ENCODE results near the gene CNOT10.
"Not testable (repeated sequence)": the region's sequence is repeated elsewhere in the genome, so short reads cannot be mapped to it uniquely, and the experiment has no call there.

Gene CNOT10

GRCh38 chr3:32667072-32667582 is 17.9 kb upstream of the CNOT10 start:
- no peak overlapping the region for H3K14ac ChIP-seq (ENCODE audit: low read length)
- no peak overlapping the region for H2AK5ac ChIP-seq (ENCODE audit: low read depth, low read length)
- H3K9ac ChIP-seq (ENCODE audit: low read depth, low read length, poor library complexity) = no peak overlapping the region
- H3K4me3 ChIP-seq (ENCODE audit: low read length in 2 of 2) = no peak overlapping the region
- no CpG with 5 or more reads among the region's 3 CpGs for WGBS, 2 donors (ENCODE audit: extremely low coverage in 2 of 2, insufficient read length in 2 of 2, insufficient replicate concordance in 1 of 2)
- no peak overlapping the region for H2BK120ac ChIP-seq (ENCODE audit: low read depth, low read length)
- H3K9me3 ChIP-seq (replicated peaks in 1 of 2; ENCODE audit: control insufficient read depth in 2 of 2, insufficient read depth in 1 of 2, low read depth in 1 of 2, low read length in 2 of 2) = peaks cover 0 to 4% of the 10 kb centered on the region in 2 donors
- no peak overlapping the region for H3K23ac ChIP-seq (ENCODE audit: low read depth, low read length, poor library complexity)
- H2BK5ac ChIP-seq (ENCODE audit: low read length) = no peak overlapping the region
- H4K91ac ChIP-seq (ENCODE audit: low read depth, low read length, poor library complexity) = no peak overlapping the region
- H3K79me1 ChIP-seq (ENCODE audit: low read depth, low read length) = no peaks in the 10 kb centered on the region
- H3K4ac ChIP-seq (ENCODE audit: low read length) = no peak overlapping the region
- H3K27me3 ChIP-seq (ENCODE audit: control insufficient read depth in 3 of 3, insufficient read depth in 3 of 3, low read depth in 1 of 3, low read length in 3 of 3) = no peaks in the 10 kb centered on the region
- H3K18ac ChIP-seq (ENCODE audit: low read length) = no peak overlapping the region
- H3K36me3 ChIP-seq (replicated peaks in 1 of 2; ENCODE audit: control insufficient read depth in 2 of 2, insufficient read depth in 2 of 2, low read length in 2 of 2) = no peaks in the 10 kb centered on the region
- no peak overlapping the region for H2BK15ac ChIP-seq (ENCODE audit: low read length)
- no peak overlapping the region for H2BK12ac ChIP-seq (ENCODE audit: low read length)
- no peaks in the 10 kb centered on the region for H3K4me1 ChIP-seq (ENCODE audit: control insufficient read depth in 2 of 2, insufficient read depth in 1 of 2, low read depth in 1 of 2, low read length in 2 of 2)
- no peak overlapping the region for H3K27ac ChIP-seq (replicated peaks; ENCODE audit: low read length)
- H4K8ac ChIP-seq (ENCODE audit: low read depth, low read length) = no peak overlapping the region
- H2AFZ ChIP-seq (ENCODE audit: low read length) = no peak overlapping the region
- no peak overlapping the region for H3K4me2 ChIP-seq (ENCODE audit: insufficient read depth, low read length, poor library complexity, severe bottlenecking)
- no peak for DNase-seq (ENCODE audit: low spot score)

- H3K23ac ChIP-seq (ENCODE audit: low read depth, low read length, poor library complexity); H4K8ac ChIP-seq (ENCODE audit: low read depth, low read length); H3K14ac ChIP-seq (ENCODE audit: low read length); H3K27me3 ChIP-seq (ENCODE audit: control insufficient read depth in 3 of 3, insufficient read depth in 3 of 3, low read depth in 1 of 3, low read length in 3 of 3); H2BK12ac ChIP-seq (ENCODE audit: low read length); H3K4me3 ChIP-seq (ENCODE audit: low read length in 2 of 2); H2BK15ac ChIP-seq (ENCODE audit: low read length); H3K4me1 ChIP-seq (ENCODE audit: control insufficient read depth in 2 of 2, insufficient read depth in 1 of 2, low read depth in 1 of 2, low read length in 2 of 2); H2AFZ ChIP-seq (ENCODE audit: low read length); H2AK5ac ChIP-seq (ENCODE audit: low read depth, low read length); H3K18ac ChIP-seq (ENCODE audit: low read length); H2BK120ac ChIP-seq (ENCODE audit: low read depth, low read length); H3K4me2 ChIP-seq (ENCODE audit: insufficient read depth, low read length, poor library complexity, severe bottlenecking); DNase-seq (ENCODE audit: low spot score); H3K9me3 ChIP-seq (replicated peaks in 1 of 2; ENCODE audit: control insufficient read depth in 2 of 2, insufficient read depth in 1 of 2, low read depth in 1 of 2, low read length in 2 of 2); H4K91ac ChIP-seq (ENCODE audit: low read depth, low read length, poor library complexity); H3K4ac ChIP-seq (ENCODE audit: low read length); H3K27ac ChIP-seq (replicated peaks; ENCODE audit: low read length); H3K9ac ChIP-seq (ENCODE audit: low read depth, low read length, poor library complexity); H3K36me3 ChIP-seq (replicated peaks in 1 of 2; ENCODE audit: control insufficient read depth in 2 of 2, insufficient read depth in 2 of 2, low read length in 2 of 2); H3K79me1 ChIP-seq (ENCODE audit: low read depth, low read length); H2BK5ac ChIP-seq (ENCODE audit: low read length): not testable (repeated sequence)
- WGBS, 2 donors (ENCODE audit: extremely low coverage in 2 of 2, insufficient read length in 2 of 2, insufficient replicate concordance in 1 of 2) = no CpG with 5 or more reads among the region's 6 CpGs
These were observed 15.8 kb upstream of the CNOT10 start for GRCh38 chr3:32669226-32669625.

- not testable (repeated sequence) for H3K27me3 ChIP-seq (ENCODE audit: control insufficient read depth in 3 of 3, insufficient read depth in 3 of 3, low read depth in 1 of 3, low read length in 3 of 3); H3K9me3 ChIP-seq (replicated peaks in 1 of 2; ENCODE audit: control insufficient read depth in 2 of 2, insufficient read depth in 1 of 2, low read depth in 1 of 2, low read length in 2 of 2); H3K18ac ChIP-seq (ENCODE audit: low read length); H4K91ac ChIP-seq (ENCODE audit: low read depth, low read length, poor library complexity); H3K14ac ChIP-seq (ENCODE audit: low read length); H2BK12ac ChIP-seq (ENCODE audit: low read length); H3K79me1 ChIP-seq (ENCODE audit: low read depth, low read length); H3K4me3 ChIP-seq (ENCODE audit: low read length in 2 of 2); H3K4me1 ChIP-seq (ENCODE audit: control insufficient read depth in 2 of 2, insufficient read depth in 1 of 2, low read depth in 1 of 2, low read length in 2 of 2); H2AK5ac ChIP-seq (ENCODE audit: low read depth, low read length); H3K27ac ChIP-seq (replicated peaks; ENCODE audit: low read length); H4K8ac ChIP-seq (ENCODE audit: low read depth, low read length); H2BK5ac ChIP-seq (ENCODE audit: low read length); H2BK120ac ChIP-seq (ENCODE audit: low read depth, low read length); DNase-seq (ENCODE audit: low spot score); H3K9ac ChIP-seq (ENCODE audit: low read depth, low read length, poor library complexity); H3K4me2 ChIP-seq (ENCODE audit: insufficient read depth, low read length, poor library complexity, severe bottlenecking); H3K23ac ChIP-seq (ENCODE audit: low read depth, low read length, poor library complexity); H2BK15ac ChIP-seq (ENCODE audit: low read length); H3K4ac ChIP-seq (ENCODE audit: low read length); H3K36me3 ChIP-seq (replicated peaks in 1 of 2; ENCODE audit: control insufficient read depth in 2 of 2, insufficient read depth in 2 of 2, low read length in 2 of 2)
- no CpG with 5 or more reads among the region's 3 CpGs for WGBS, 2 donors (ENCODE audit: extremely low coverage in 2 of 2, insufficient read length in 2 of 2, insufficient replicate concordance in 1 of 2)
- H2AFZ ChIP-seq (ENCODE audit: low read length) = peak overlapping the region; percentile 10
These were observed 11.3 kb upstream of the CNOT10 start for GRCh38 chr3:32673730-32674129.

- Histone ChIP-seq H3K27ac (replicated peaks; ENCODE audit: low read length) (no peak overlapping the region), H2AK5ac (ENCODE audit: low read depth, low read length) (no peak overlapping the region), H2AFZ (ENCODE audit: low read length) (peak overlapping the region; percentile 40), H2BK15ac (ENCODE audit: low read length) (no peak overlapping the region), H3K18ac (ENCODE audit: low read length) (peak overlapping the region; percentile 58), H3K4me3 (ENCODE audit: low read length in 2 of 2) (no peak overlapping the region), H3K36me3 (replicated peaks in 1 of 2; ENCODE audit: control insufficient read depth in 2 of 2, insufficient read depth in 2 of 2, low read length in 2 of 2) (no peaks in the 10 kb centered on the region), H3K79me1 (ENCODE audit: low read depth, low read length) (no peaks in the 10 kb centered on the region), H4K91ac (ENCODE audit: low read depth, low read length, poor library complexity) (no peak overlapping the region), H3K9me3 (replicated peaks in 1 of 2; ENCODE audit: control insufficient read depth in 2 of 2, insufficient read depth in 1 of 2, low read depth in 1 of 2, low read length in 2 of 2) (no peaks in the 10 kb centered on the region), H3K4ac (ENCODE audit: low read length) (no peak overlapping the region), H3K27me3 (ENCODE audit: control insufficient read depth in 3 of 3, insufficient read depth in 3 of 3, low read depth in 1 of 3, low read length in 3 of 3) (peaks cover 0 to 4% (median 0%) of the 10 kb centered on the region in 3 experiments), H3K23ac (ENCODE audit: low read depth, low read length, poor library complexity) (no peak overlapping the region), H3K4me2 (ENCODE audit: insufficient read depth, low read length, poor library complexity, severe bottlenecking) (no peak overlapping the region), H3K9ac (ENCODE audit: low read depth, low read length, poor library complexity) (no peak overlapping the region), H2BK12ac (ENCODE audit: low read length) (no peak overlapping the region), H2BK120ac (ENCODE audit: low read depth, low read length) (no peak overlapping the region), H4K8ac (ENCODE audit: low read depth, low read length) (no peak overlapping the region), H3K14ac (ENCODE audit: low read length) (peak overlapping the region; percentile 27), H3K4me1 (ENCODE audit: control insufficient read depth in 2 of 2, insufficient read depth in 1 of 2, low read depth in 1 of 2, low read length in 2 of 2) (no peaks in the 10 kb centered on the region), H2BK5ac (ENCODE audit: low read length) (no peak overlapping the region)
- no CpG with 5 or more reads among the region's 2 CpGs for WGBS, 2 donors (ENCODE audit: extremely low coverage in 2 of 2, insufficient read length in 2 of 2, insufficient replicate concordance in 1 of 2)
- DNase-seq (ENCODE audit: low spot score) = no peak
These were observed 9.8 kb upstream of the CNOT10 start for GRCh38 chr3:32675164-32675563.

All from neuronal stem cell (in vitro differentiated cells).